Choroid plexus epithelial cell (primary cell): ENCODE measurements around the gene MAEA.

Source experiments
- DNase-seq: peaks from one replicate; pipeline ENCODE4 v3.0.0-alpha.2; 2010; ENCODE audit warnings: low read depth
- H3K4me3 ChIP-seq: 2 replicates; pipeline ENCODE4 v1.5.1; 2011; ENCODE audit warnings: low read depth, mild to moderate bottlenecking, control low read depth, low read length, moderate library complexity
- CTCF ChIP-seq: conservative IDR thresholded peaks from 2 replicates; pipeline ENCODE4 v1.5.1; 2011; ENCODE audit warnings: low read depth, mild to moderate bottlenecking, control low read depth, inconsistent platforms, low read length, moderate library complexity

The MAEA gene

GRCh38 chr4:1358421-1359143, 68.9 kb downstream of the MAEA start:
- no peak for DNase-seq
- no peak overlapping the region for H3K4me3 ChIP-seq
- TF ChIP-seq CTCF, result no peak

- no peak for DNase-seq
- H3K4me3 ChIP-seq, result no peak overlapping the region
- TF ChIP-seq CTCF, result no peak
These were observed 69.4 kb downstream of the MAEA start for GRCh38 chr4:1359144-1359501.

- H3K4me3 ChIP-seq, result no peak overlapping the region
- TF ChIP-seq CTCF, result no peak
- DNase-seq, result no peak
These were observed 70.3 kb downstream of the MAEA start for GRCh38 chr4:1359976-1360375.

GRCh38 chr4:1360423-1361283, 71.0 kb downstream of the MAEA start:
- DNase-seq, result peak; percentile 68
- H3K4me3 ChIP-seq, result no peak overlapping the region
- peak; percentile 4 for TF ChIP-seq CTCF

GRCh38 chr4:1361431-1361830, 71.7 kb downstream of the MAEA start:
- no peak overlapping the region for H3K4me3 ChIP-seq
- TF ChIP-seq CTCF, result no peak
- DNase-seq, result no peak

- H3K4me3 ChIP-seq, result no peak overlapping the region
- TF ChIP-seq CTCF, result no peak
- DNase-seq, result no peak
These were observed 72.4 kb downstream of the MAEA start for GRCh38 chr4:1362046-1362445.
